Activated gamma-delta T cell (primary cell): ENCODE data around the gene SCAI.
"Not testable (repeated sequence)": the region's sequence is repeated elsewhere in the genome, so short reads cannot be mapped to it uniquely, and the experiment has no call there.

Source experiments
- DNase-seq: peaks from one replicate; lab custom pipeline; 2025; lab: John Stamatoyannopoulos, UW

The SCAI gene

DNA sequence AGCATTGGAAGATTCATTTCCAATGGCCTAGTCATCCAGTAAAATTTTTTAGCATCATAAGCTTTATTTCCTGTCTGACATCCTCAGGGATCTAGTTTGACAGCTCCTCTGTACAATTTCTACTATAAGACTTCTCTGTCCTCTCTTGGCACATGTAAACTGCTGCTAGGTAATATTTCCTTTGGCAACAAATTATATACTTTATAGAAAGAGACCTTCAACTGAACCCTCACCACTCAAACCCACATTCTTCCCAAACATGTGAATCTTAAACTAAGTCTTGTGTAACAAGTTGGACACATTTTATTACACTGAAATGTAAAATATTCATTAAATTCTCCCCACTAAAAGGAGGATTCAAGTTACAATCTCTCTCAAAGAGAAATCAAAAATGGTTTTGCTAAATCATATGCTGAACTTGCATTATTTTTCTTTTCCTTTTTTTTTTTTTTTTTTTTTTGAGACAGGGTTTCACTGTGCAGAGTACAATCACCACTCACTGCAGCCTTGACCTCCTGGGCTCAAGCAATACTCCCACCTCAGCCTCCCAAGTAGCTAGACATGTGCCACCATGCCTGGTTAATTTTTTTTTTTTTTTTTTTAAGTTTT is 36.9 kb downstream of the SCAI start:
- no peak for DNase-seq

DNA sequence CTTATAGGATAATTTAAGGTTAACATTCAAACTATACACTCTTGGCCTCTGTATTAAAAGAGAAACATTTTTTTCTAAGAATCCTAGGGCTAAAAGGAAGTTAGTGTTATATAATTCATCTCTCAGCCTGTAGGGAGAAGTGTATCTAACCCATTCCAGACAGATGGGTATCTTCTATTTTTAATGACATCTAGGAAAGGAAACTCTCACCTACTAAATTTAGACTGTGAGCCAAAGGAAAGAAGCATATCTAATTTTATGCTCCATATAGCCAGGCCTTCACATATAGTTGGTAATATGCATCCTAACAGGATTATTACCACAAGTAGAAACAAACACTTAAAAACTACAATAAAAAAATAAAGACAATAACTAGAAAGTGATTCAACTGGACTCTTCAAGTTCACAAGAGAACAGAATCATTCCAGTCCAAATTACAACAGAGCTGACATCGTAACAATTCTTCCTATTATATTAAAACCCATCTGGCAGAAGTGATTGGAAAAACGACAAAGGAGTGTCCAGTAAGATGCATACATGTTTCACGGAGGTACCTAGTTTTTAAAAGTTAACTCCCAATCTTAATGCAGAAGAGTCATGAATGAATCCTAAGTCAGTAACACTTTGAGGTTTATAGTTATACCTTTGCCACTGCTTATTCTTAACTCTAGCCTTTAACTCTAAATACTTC is 39.4 kb downstream of the SCAI start:
- no peak for DNase-seq

DNA sequence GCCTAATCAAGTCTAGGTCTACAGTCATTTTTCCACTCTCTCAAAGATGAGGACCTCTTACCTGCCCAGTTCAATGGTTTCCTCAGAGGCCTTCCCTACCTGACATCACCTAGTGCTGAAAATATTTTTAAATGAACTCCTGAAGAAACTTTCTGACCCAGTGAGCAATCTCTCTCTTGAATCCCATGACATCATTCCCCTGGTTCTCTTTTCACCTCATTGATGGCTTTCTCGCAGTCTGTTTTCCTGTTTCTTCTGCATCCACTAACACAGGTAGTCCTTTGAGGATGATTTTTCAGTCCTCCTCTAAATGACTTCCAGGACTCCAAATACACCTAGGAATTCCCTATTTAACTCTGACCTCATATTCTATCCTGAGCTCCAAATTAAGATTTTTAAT is 40.3 kb downstream of the SCAI start:
- no peak for DNase-seq

DNA sequence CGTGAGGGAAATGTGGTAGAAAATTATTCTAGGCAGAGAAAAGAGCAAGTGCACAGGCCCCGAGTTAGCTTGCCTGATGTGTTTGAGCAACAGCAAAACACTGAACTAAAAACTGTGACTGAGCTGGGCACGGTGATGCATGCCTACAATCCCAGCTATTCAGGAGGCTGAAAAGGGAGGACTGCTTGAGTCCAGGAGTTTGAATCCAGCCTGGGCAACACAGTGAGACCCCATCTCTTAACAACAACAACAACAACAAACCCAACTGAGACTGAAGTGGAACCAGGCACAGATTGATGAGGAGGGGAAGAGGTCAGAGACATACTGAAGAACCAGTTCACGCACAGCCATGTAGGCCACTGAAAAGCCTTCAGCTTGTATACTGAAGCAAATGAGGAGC is 42.5 kb downstream of the SCAI start:
- no peak for DNase-seq

DNA sequence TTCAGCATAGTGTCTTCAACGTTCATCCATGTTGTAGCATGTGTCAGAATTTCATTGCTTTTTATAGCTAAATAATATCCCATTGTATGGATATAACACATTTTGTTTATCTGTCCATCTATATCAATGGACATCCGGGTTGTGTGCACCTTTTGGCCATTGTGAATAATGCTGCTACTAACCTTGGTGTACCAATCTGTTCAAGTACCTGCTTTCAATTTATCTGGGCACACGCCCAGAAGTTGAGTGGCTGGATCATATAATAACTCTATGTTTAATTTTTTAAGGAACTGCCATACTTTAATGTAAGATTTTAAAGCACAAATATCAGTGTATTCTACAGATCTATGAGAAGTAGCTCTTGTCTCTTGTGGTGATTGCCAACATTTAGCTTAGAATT is 43.5 kb downstream of the SCAI start:
- DNase-seq: no peak

DNA sequence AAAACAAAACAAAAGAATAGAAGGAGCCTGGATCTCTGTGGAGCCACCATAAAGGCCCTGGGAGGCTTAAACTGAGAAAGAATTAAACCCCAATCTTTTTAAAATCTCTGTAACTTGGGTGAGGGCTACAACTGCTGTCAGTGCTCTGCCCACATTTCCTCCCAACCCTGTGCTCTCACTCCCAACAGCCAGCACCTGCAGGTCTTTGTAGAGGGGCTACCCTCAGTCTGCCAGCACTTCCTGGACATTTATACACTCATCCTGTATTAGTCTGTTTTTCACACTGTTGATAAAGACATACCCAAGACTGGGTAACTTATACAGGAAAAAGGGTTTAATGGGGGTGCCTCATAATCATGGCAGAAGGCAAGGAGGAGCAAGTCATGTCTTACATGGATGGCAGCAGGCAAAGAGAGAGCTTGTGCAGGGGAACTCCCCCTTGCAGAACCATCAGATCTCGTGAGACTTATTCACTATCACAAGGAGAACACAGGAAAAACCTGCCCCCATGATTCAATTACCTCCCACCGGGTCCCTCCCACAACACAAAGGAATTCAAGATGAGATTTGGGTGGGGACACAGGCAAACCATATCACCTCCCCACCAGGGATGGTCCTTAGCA is 47.4 kb downstream of the SCAI start:
- DNase-seq: no peak

DNA sequence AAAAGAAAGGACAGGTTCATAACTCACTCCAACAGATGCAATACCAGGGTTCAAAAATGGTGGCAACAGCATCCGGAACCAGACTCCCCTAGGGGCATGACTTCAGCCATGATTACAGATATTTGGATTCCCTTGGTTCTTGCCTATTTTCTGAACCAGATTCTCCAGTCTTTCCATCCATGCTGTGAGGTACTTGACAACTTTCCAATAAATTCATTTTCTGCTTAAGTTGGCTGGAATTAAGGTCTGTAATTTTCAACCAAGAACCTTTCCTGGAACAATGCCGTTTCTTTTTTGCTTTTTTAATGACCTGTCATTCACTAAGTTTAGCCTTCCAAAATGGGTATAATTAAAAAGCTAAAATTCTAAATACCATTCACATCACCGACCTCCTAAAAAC is 52.2 kb downstream of the SCAI start:
- no peak for DNase-seq

DNA sequence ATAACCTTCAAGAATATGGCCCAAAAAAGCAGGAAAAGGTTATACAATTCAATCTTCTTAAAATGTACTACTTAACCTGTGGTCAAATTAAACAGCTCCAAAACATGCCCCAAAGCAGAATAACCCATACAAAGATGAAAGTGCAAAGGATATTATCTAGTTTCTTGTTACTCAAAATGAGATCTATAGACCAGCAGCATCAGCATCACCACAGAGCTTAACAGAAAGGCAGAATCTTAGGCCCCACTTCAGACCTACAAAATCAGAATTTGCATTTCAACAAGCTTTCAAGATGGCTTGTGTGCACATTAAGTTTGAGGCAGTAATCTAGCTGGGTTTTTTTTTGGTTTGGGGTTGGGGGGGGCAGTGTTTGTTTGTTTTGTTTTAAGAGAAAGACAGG is 54.0 kb downstream of the SCAI start:
- DNase-seq: no peak

DNA sequence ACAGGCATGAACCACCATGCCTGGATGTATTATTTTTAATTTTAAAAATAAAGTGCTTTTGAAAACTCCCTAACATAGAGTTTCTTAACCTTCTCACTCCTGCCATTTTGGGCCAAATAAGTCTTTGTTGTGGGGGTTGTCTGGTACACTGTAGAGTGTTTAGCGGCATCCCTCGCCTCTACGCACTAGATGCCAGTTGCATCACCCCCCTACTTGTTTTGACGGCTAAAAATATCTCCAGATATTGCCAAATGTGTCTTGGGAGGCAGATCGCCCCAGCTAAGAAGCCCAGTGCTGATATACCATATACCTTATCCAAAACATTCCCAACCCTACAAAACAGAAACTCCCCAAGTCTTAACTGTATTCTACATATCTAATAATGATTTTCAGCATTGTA is 54.6 kb downstream of the SCAI start:
- no peak for DNase-seq

DNA sequence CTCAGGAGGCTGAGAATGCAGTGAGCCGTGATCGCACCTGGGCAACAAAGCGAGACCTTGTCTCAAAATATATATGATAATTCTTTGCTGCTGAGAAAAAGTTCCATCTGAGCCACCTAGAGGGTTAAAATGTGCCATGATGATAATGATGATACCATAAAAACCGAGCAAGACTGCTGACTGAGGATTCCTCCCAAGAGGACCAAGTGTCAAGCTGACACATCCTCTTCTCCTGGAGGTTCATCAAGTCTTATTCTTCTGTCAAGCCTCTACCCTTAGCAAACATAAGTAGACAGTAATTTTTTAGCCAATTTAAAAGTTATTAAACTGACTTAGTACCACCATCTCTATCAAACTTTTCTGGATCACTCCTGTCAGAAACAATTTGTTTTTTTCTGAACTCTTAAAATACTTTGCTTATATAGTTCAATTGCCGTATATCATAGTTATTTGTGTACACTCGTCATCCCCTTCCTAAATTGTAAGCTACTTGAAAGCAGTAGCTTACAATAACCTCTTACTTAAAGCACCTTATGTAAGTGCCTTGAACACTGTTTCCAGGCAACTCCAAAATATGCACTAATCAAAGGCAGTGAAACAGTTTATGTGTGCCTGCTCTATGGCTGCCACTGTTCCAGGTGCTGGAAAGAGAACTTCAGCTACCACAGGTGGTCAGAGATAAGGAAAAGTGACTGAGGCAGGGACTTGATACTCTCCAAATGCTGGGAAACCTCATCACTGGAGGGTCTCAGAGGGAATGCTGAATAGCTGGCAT is 57.4 kb downstream of the SCAI start:
- no peak for DNase-seq

DNA sequence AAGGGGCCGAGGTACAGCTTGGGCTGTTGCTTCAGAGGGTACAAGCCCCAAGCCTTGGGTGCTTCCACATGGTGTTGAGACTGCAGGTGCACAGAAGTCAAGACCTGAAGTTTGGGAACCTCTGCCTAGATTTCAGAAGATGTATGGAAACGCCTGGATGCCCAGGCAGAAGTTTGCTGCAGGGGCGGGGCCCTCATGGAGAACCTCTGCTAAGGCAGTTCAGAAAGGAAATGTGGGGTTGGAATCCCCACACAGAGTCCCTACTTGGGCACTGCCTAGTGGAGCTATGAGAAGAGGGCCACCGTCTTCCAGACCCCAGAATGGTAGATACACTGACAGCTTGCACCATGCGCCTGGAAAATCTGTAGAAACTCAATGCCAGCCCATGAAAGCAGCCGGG is 61.1 kb downstream of the SCAI start:
- DNase-seq: not testable (repeated sequence)

DNA sequence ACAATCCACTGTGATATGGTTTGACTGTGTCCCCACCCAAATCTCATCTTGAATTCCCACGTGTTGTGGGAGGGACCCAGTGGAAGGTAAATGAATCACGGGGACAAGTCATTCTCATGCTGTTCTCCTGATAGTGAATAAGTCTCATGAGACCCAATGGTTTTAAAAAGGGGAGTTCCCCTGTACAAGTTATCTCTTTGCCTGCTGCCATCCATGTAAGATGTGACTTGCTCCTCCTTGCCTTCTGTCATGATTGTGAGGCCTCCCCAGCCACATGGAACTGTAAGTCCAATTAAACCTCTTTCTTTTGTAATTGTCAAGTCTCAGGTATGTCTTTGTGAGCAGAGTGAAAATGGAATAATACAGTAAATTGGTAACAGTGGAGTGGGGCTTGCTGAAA is 62.5 kb downstream of the SCAI start:
- not testable (repeated sequence) for DNase-seq

DNA sequence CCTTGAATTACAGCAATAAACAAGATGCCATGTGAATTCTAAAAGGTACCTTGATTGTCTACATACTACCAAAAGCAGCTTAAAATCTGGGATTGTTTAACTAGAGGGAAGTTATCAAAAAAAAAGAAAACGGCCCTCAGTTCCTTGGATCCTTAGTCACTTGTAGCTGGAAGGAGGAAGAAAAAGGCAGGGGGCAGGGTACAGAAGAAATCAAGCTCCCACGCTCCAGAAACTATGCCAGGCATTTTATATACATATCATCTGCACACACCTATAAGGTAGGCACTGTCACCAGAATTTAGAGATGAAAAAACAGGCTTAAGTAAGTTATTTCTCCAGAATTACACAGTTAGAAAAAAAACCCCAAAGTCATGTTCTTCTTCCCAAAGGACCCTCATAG is 63.4 kb downstream of the SCAI start:
- no peak for DNase-seq

DNA sequence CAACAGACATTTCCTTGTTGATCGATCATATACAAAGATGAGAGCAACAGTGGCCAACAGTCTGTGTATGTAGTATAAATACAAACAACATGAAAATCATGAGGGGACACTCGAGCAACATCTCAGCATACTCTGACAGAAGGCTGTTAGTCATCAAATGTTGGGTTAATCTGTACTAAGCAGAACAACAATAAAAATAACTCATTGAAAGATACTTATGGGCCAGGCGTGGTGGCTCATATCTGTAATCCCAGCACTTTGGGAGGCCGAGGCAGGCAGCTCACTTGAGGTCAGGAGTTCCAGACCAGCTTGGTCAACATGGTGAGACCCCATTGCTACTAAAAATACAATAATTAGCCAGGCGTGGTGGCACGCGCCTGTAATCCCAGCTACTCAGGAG is 67.3 kb downstream of the SCAI start:
- no peak for DNase-seq

DNA sequence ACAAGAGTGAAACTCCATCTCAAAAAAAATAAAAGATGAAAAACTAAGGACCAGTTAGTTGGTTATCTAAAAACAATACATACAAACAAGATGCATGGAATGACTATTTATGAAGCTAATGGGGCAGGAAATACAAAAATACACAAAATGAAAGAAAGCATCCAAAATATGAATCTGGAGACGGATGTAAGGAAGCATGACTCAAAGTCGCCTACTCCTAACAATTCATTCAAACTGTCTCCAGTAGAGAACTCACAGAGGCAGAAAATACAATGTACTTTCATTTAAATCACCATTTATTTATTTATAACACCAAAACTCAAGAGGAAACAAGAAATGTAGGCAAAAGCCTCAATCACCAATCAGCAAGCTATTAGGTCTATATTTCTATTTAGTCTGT is 68.4 kb downstream of the SCAI start:
- DNase-seq: no peak

DNA sequence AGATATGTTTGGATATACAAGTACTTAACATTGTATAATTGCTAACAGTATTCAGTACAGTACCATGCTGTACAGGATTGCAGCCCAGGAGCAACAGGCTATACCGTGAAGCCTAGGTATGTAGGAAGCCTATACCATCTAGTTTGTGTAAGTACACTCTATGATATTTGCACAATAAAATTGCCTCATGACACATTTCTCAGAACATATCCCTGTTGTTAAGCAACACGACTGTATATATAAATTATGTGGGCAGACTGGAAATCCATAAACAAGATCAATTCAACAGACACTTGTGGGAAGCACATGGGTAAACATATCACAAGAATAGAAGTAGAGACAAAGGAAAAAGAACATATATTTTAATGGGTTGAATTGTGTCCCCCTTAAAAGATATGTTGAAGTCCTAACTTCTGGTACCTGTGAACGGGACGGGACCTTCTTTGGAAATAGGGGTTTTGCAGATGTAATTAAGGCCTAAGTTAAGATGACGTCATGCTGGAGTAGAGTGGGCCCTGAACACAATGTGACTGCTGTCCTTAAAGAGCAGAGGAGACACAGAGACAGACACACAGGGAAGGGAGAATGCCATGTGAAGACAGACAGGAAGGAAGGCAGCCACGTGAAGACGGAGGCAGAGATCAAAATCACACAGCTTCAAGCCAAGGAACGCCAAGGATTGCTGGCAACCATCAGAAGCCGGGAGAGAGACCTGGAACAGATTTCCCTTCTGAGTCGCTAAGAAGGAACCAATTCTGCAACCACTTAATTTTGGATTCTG is 76.3 kb downstream of the SCAI start:
- no peak for DNase-seq

DNA sequence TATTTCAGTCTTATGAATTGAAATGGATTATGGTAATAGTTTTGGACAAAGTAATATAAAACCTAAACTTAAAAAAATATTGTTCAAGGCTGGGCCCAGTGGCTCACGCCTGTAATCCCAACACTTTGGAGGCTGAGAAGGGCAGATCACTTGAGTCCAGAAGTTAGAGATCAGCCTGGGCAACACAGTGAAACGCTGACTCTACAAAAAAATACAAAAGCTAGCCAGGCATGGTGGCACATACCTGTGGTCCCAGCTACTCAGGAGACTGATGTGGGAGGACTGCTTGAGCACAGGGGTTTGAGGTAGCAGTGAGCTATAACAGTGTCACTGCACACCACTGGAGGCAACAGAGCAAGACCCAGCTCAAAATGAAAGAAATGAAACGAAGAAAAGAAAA is 81.9 kb downstream of the SCAI start:
- DNase-seq: no peak

DNA sequence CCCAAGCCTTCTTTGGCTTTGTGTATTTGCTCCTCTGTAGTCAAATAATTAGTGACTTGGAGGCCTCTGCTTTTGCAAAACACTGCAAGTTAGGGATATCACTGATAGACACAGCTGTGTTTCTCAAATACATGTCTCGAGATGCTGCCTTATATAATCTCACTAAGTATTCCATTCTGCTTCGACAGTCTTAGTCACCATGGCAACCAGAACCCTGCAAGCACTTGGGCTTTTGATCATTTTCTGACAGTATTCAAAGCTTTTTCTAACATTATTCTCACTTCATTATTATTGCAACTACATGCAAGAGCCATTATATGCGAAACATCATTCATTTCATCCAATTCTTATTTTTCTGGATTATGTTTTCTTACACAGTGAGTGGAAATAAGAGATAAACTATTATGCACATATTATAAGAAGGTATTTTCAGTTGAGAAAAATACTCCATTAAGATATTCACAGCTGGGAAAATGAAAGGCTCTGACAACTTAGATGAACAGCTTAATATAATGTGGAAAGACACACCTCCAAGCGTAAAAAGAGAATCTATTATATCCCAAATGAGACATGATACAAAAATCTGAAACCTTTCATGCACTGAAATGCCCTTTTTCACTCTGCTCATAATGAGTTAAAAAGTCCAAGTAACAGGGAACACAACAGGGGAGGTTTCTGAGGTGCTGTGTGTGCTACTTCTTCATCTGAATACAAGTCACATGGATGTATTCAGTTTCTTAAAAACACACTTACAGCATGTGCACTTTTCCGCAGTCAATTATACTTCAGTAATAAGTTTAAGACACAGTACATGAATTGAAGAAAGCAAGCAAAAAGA is 93.9 kb downstream of the SCAI start:
- no peak for DNase-seq

DNA sequence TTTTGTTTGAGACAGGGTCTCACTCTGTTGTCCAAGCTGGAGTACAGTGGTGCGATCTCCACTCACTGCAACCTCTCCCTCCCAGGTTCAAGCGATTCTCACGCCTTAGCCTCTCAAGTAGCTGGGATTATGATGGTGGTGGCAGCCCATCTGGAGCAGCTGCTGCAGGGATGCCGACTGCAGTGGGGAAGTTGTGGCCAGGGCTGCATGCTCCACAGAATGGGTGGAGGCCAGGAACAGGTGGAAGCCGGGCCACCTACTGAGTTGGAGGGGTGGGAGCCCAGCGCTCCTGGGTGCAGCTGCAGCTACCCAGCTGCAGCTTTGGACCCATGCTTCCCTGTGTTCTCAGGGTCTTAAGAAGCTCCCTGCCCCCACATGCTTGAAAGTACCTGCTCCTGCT is 99.7 kb downstream of the SCAI start:
- DNase-seq: no peak

DNA sequence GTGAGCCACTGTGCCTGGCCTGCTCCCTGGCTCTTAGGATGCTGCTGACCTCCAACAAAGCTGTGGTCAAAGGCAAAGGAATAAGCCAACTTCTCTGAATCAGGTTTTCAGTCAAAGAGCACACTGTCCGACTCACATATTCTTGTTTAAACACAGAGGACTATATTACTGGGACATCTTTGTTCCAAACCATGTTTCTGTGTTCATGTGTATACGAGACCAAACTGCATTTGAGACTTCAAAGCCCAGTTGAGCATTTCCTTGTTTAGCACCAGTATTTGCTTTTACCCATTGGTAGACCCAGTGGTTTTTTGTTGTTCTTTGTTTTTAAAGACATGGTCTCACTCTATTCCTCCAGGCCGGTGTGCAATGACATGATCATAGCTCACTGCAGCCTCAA is 100.2 kb downstream of the SCAI start:
- DNase-seq: no peak

DNA sequence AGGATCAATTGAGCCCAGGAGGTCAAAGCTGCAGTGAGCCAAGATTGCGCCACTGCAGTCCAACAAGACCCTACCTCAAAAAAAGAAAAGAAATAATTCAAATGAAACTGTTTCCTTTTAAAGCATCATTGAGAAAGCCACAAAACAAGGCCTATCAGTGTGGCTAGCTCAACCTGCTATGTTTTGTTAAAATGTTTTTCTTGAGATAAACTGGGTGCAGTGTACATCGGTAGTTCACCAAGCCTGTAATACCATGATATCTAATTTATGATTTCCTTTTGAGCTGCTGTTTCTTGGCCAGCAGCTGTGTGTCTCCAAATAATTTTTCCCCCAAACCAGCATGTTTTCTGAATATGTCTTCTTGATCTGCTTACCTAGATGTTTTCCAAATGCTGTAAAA is 105.2 kb downstream of the SCAI start:
- DNase-seq: no peak
